ENCODE measurements around the gene DNASE2. TPM values are rescaled to one million over a fixed set of nuclear protein-coding genes. Genes with fewer than 3 reads are reported as not detected.

DNASE2 gene
- total RNA-seq (2021), result 31.7 to 35.7 TPM (median 33.4 TPM) in 3 replicates
- Bru-seq, nascent RNA, result percentile 66 among the genes with signal in this experiment
- long read RNA-seq, experiment 1, transcript DNASE2-201 (6 exons, 1,955 nt), result major isoform, 94 of 100 reads
- long read RNA-seq, experiment 1, partial matches to known transcripts, result 1 of 100 reads
- long read RNA-seq, experiment 1, other reads (novel, unspliced or antisense), result 3 of 100 reads
- long read RNA-seq, experiment 2, transcript DNASE2-201 (6 exons, 1,955 nt), result major isoform, 44 of 65 reads
- long read RNA-seq, experiment 2, partial matches to known transcripts, result 18 of 65 reads
- long read RNA-seq, experiment 2, other reads (novel, unspliced or antisense), result 1 of 65 reads
- long read RNA-seq, experiment 3, transcript DNASE2-201 (6 exons, 1,955 nt), result major isoform, 27 of 33 reads
- long read RNA-seq, experiment 3, partial matches to known transcripts, result 1 of 33 reads
- long read RNA-seq, experiment 3, other reads (novel, unspliced or antisense), result 5 of 33 reads

- POLR2A ChIA-PET, result interaction anchor here (0.6 to 2.3 kb wide), 13 partner anchors 9 to 151 kb away, joined by 3 to 27 read pairs (median 3); partner anchors contain the start of genes GCDH, GET3, JUNB and RNASEH2A
- Mint-ChIP-seq H3K27me3 (ENCODE audit: low read depth) (peaks cover 30% of the 10 kb centered on the region), H3K4me1 (peaks cover 8% of the 10 kb centered on the region), H3K9me3 (peaks cover 5% of the 10 kb centered on the region), H3K36me3 (peaks cover 15% of the 10 kb centered on the region; the same call in 1 of the 2 replicates), H3K4me3 (peak within 1 kb of the TSS; percentile 90), H3K27ac (peak within 1 kb of the TSS; percentile 94)
- CTCF ChIA-PET, result interaction anchor here (0.6 to 3.1 kb wide), 14 partner anchors 8 to 121 kb away, joined by 3 to 30 read pairs (median 6); partner anchors contain the start of genes DAND5 and GCDH
- ATAC-seq, result peak; percentile 66
- peak; percentile 97 for DNase-seq (ENCODE audit: low spot score)
- TF ChIP-seq PREB (CRISPR knock-in tag; IDR thresholded peaks at IDR 0.05; ENCODE audit: borderline replicate concordance) (no peak), FOXP1 (CRISPR knock-in tag; IDR thresholded peaks at IDR 0.05; ENCODE audit: borderline replicate concordance) (no peak), HMGXB4 (CRISPR knock-in tag; IDR thresholded peaks at IDR 0.05) (peak; percentile 73; the same call in 1 of the 2 replicates), RELA (CRISPR knock-in tag; IDR thresholded peaks at IDR 0.05; ENCODE audit: borderline replicate concordance) (no peak), ZSCAN18 (CRISPR knock-in tag; IDR thresholded peaks at IDR 0.05) (no peak), USF1 (CRISPR knock-in tag; IDR thresholded peaks at IDR 0.05) (peak; percentile 75; the same call in 1 of the 2 replicates), HMGA2 (CRISPR knock-in tag; IDR thresholded peaks at IDR 0.05) (no peak), ZNF232 (CRISPR knock-in tag; IDR thresholded peaks at IDR 0.05) (peak; percentile 78; the same call in 1 of the 2 replicates), ELF4 (CRISPR knock-in tag; IDR thresholded peaks at IDR 0.05; ENCODE audit: low read depth) (no peak), CTCF (IDR thresholded peaks at IDR 0.05) (no peak), ESRRA (CRISPR knock-in tag; IDR thresholded peaks at IDR 0.05; ENCODE audit: borderline replicate concordance) (no peak), GRHL2 (CRISPR knock-in tag; IDR thresholded peaks at IDR 0.05; ENCODE audit: insufficient replicate concordance, severe bottlenecking) (no peak), SMAD3 (CRISPR knock-in tag; IDR thresholded peaks at IDR 0.05; ENCODE audit: borderline replicate concordance) (no peak), USF2 (CRISPR knock-in tag; IDR thresholded peaks at IDR 0.05) (peak; percentile 76), TP53 (CRISPR knock-in tag; IDR thresholded peaks at IDR 0.05) (0 out of 2 replicates have a peak, but pooled peaks have one; percentile 76), NR2C2 (CRISPR knock-in tag; IDR thresholded peaks at IDR 0.05) (no peak), JAZF1 (CRISPR knock-in tag; IDR thresholded peaks at IDR 0.05) (no peak), ZNF423 (CRISPR knock-in tag; IDR thresholded peaks at IDR 0.05) (peak; percentile 86), ZNF512 (CRISPR knock-in tag; IDR thresholded peaks at IDR 0.05; ENCODE audit: borderline replicate concordance) (no peak), GABPB1 (CRISPR knock-in tag; IDR thresholded peaks at IDR 0.05) (no peak; the same call in 1 of the 2 replicates), KAT7 (CRISPR knock-in tag; IDR thresholded peaks at IDR 0.05; ENCODE audit: borderline replicate concordance) (0 out of 2 replicates have a peak, but pooled peaks have one; percentile 50), ZBTB43 (CRISPR knock-in tag; IDR thresholded peaks at IDR 0.05) (no peak)
These were observed at the start of gene DNASE2 for GRCh38 chr19:12881172-12881808. Gene DNASE2 (minus strand): TSS chr19:12881449. CDS start chr19:12881375, 74 bp downstream.
